Measurements from ENCODE around the gene PSMC1. TPM values are rescaled to one million over a fixed set of nuclear protein-coding genes. Genes with fewer than 3 reads are reported as not detected.

PSMC1 gene
- total and polyA plus RNA-seq, 2 experiments from 2014 or later: 112 to 139 TPM

DNA sequence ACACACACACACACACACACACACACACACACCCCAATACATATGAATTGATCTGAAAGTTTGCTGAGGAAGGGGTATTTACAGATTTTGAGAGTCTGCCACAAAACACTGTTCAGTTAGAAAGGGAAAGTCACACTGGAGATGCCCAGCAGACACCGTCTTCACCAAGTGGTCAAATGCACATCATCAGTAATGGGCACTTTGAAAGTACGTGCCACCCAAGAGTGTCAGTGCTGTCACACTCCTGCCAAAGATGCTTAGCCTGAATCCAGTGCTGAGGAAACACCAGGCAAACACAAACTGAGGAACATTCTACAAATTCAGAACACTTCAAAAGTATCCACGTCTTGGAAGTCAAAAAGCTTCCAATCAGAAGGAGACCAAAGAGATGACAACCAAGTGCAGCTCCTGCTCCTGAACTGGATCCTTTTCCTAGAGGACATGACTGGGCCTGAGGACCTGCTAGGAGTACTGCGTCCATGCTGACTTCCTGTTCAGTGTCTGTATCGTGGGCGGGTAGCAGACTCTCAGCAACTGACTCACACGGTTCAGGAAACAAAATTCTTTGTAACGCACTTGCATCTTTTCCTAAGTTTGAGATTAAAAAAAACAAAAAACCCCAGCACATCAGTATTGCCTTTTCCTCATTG, 18.6 kb downstream of the PSMC1 start (continued):
- TF ChIP-seq, protein P1, sequence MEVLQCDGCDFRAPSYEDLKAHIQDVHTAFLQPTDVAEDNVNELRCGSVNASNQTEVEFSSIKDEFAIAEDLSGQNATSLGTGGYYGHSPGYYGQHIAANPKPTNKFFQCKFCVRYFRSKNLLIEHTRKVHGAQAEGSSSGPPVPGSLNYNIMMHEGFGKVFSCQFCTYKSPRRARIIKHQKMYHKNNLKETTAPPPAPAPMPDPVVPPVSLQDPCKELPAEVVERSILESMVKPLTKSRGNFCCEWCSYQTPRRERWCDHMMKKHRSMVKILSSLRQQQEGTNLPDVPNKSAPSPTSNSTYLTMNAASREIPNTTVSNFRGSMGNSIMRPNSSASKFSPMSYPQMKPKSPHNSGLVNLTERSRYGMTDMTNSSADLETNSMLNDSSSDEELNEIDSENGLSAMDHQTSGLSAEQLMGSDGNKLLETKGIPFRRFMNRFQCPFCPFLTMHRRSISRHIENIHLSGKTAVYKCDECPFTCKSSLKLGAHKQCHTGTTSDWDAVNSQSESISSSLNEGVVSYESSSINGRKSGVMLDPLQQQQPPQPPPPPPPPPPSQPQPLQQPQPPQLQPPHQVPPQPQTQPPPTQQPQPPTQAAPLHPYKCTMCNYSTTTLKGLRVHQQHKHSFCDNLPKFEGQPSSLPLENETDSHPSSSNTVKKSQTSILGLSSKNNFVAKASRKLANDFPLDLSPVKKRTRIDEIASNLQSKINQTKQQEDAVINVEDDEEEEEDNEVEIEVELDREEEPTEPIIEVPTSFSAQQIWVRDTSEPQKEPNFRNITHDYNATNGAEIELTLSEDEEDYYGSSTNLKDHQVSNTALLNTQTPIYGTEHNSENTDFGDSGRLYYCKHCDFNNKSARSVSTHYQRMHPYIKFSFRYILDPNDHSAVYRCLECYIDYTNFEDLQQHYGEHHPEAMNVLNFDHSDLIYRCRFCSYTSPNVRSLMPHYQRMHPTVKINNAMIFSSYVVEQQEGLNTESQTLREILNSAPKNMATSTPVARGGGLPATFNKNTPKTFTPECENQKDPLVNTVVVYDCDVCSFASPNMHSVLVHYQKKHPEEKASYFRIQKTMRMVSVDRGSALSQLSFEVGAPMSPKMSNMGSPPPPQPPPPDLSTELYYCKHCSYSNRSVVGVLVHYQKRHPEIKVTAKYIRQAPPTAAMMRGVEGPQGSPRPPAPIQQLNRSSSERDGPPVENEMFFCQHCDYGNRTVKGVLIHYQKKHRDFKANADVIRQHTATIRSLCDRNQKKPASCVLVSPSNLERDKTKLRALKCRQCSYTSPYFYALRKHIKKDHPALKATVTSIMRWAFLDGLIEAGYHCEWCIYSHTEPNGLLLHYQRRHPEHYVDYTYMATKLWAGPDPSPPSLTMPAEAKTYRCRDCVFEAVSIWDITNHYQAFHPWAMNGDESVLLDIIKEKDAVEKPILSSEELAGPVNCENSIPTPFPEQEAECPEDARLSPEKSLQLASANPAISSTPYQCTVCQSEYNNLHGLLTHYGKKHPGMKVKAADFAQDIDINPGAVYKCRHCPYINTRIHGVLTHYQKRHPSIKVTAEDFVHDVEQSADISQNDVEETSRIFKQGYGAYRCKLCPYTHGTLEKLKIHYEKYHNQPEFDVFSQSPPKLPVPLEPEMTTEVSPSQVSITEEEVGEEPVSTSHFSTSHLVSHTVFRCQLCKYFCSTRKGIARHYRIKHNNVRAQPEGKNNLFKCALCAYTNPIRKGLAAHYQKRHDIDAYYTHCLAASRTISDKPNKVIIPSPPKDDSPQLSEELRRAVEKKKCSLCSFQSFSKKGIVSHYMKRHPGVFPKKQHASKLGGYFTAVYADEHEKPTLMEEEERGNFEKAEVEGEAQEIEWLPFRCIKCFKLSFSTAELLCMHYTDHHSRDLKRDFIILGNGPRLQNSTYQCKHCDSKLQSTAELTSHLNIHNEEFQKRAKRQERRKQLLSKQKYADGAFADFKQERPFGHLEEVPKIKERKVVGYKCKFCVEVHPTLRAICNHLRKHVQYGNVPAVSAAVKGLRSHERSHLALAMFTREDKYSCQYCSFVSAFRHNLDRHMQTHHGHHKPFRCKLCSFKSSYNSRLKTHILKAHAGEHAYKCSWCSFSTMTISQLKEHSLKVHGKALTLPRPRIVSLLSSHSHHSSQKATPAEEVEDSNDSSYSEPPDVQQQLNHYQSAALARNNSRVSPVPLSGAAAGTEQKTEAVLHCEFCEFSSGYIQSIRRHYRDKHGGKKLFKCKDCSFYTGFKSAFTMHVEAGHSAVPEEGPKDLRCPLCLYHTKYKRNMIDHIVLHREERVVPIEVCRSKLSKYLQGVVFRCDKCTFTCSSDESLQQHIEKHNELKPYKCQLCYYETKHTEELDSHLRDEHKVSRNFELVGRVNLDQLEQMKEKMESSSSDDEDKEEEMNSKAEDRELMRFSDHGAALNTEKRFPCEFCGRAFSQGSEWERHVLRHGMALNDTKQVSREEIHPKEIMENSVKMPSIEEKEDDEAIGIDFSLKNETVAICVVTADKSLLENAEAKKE (CRISPR knock-in tag; IDR thresholded peaks at IDR 0.05): no peak
- TF ChIP-seq POLR2AphosphoS5 (IDR thresholded peaks at IDR 0.05; ENCODE audit: low read depth): no peak
- no peak for TF ChIP-seq ZNF331 (CRISPR knock-in tag; IDR thresholded peaks at IDR 0.05; ENCODE audit: low read depth)
- TF ChIP-seq EZH2phosphoT487 (IDR thresholded peaks at IDR 0.05; ENCODE audit: unreplicated experiment): no peak
- no peak for TF ChIP-seq EZH2 (IDR thresholded peaks at IDR 0.05; ENCODE audit: low read depth, unreplicated experiment)
- TF ChIP-seq JUNB (IDR thresholded peaks at IDR 0.05; ENCODE audit: unreplicated experiment): no peak

- H3K4me1 ChIP-seq (ENCODE audit: insufficient read depth): no peaks in the 10 kb centered on the region
- no peaks in the 10 kb centered on the region for H3K27me3 ChIP-seq (ENCODE audit: insufficient read depth)
- no peak overlapping the region for H3K27ac Mint-ChIP-seq
- no peaks in the 10 kb centered on the region for H3K4me1 Mint-ChIP-seq
- DNase-seq (ENCODE audit: low spot score): no peak
- no peak overlapping the region for H3K4me3 ChIP-seq
- H3K36me3 Mint-ChIP-seq (ENCODE audit: low read depth): peaks cover 41% of the 10 kb centered on the region
- H3K79me2 ChIP-seq (replicated peaks; ENCODE audit: insufficient read depth): no peaks in the 10 kb centered on the region
- H3K4me3 Mint-ChIP-seq: no peak overlapping the region
- no peak overlapping the region for H3K27ac ChIP-seq (ENCODE audit: low read depth)
- no peaks in the 10 kb centered on the region for H3K9me2 ChIP-seq (ENCODE audit: insufficient read depth)
- H3K4me2 ChIP-seq: no peak overlapping the region
- ATAC-seq: no peak
- no peaks in the 10 kb centered on the region for H4K20me1 ChIP-seq (replicated peaks; ENCODE audit: insufficient read depth)
- H3F3A ChIP-seq (replicated peaks; ENCODE audit: low read depth): no peaks in the 10 kb centered on the region
- no peaks in the 10 kb centered on the region for H3K9me3 Mint-ChIP-seq
- peaks cover 5% of the 10 kb centered on the region for H3K27me3 Mint-ChIP-seq (ENCODE audit: insufficient read depth, low read depth, poor library complexity)
- H3K36me3 ChIP-seq (ENCODE audit: insufficient read depth): peaks cover 24% of the 10 kb centered on the region
- H2AFZ ChIP-seq: no peak overlapping the region
- TF ChIP-seq REST (IDR thresholded peaks at IDR 0.05; ENCODE audit: unreplicated experiment) (no peak), POLR2AphosphoS5 (IDR thresholded peaks at IDR 0.05; ENCODE audit: low read depth) (no peak)
These were observed 19.1 kb downstream of the PSMC1 start for GRCh38 chr14:90275458-90275814.

Data from GM23338 (cell line).